Measurements from ENCODE around the gene MRFAP1. TPM values are rescaled to one million over a fixed set of nuclear protein-coding genes. Genes with fewer than 3 reads are reported as not detected.

MRFAP1 gene
- total RNA-seq, 1 experiment from 2014 or later, result 106 TPM

Other genes starting within 250 kb of the MRFAP1 start
- gene PPP2R2C, start 168.1 kb upstream of the MRFAP1 start, total RNA-seq (2014; rRNA removed; shearing (Covaris generic)), result 0.86 and 1.0 TPM in 2 replicates
- gene MAN2B2, start 65.5 kb upstream of the MRFAP1 start, total RNA-seq (2014; rRNA removed; shearing (Covaris generic)), result 5.8 and 6.7 TPM in 2 replicates
- not detected in 2 replicates for gene S100P, start 53.2 kb downstream of the MRFAP1 start, total RNA-seq (2014; rRNA removed; shearing (Covaris generic))
- gene MRFAP1L1, start 69.2 kb downstream of the MRFAP1 start, total RNA-seq (2014; rRNA removed; shearing (Covaris generic)), result 92.5 and 151 TPM in 2 replicates
- gene BLOC1S4, start 75.5 kb downstream of the MRFAP1 start, total RNA-seq (2014; rRNA removed; shearing (Covaris generic)), result 17.2 and 24.2 TPM in 2 replicates
- gene KIAA0232, start 142.0 kb downstream of the MRFAP1 start, total RNA-seq (2014; rRNA removed; shearing (Covaris generic)), result 9.0 TPM in 2 replicates